ENCODE measurements around the gene C12orf75.

Gene C12orf75

GRCh38 chr12:105355752-105356151 is 25.3 kb downstream of the C12orf75 start:
- no peak for DNase-seq (ENCODE audit: low spot score)
- TF ChIP-seq, protein P1, sequence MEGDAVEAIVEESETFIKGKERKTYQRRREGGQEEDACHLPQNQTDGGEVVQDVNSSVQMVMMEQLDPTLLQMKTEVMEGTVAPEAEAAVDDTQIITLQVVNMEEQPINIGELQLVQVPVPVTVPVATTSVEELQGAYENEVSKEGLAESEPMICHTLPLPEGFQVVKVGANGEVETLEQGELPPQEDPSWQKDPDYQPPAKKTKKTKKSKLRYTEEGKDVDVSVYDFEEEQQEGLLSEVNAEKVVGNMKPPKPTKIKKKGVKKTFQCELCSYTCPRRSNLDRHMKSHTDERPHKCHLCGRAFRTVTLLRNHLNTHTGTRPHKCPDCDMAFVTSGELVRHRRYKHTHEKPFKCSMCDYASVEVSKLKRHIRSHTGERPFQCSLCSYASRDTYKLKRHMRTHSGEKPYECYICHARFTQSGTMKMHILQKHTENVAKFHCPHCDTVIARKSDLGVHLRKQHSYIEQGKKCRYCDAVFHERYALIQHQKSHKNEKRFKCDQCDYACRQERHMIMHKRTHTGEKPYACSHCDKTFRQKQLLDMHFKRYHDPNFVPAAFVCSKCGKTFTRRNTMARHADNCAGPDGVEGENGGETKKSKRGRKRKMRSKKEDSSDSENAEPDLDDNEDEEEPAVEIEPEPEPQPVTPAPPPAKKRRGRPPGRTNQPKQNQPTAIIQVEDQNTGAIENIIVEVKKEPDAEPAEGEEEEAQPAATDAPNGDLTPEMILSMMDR (IDR thresholded peaks at IDR 0.05; ENCODE audit: borderline replicate concordance, control extremely low read depth, extremely low read depth, insufficient read depth, missing control alignments) = no peak
- in situ Hi-C loops (cut with MboI; ENCODE audit: low sequenced_read_pairs, unreplicated experiment) = no loop called here

- in situ Hi-C loops (cut with MboI; ENCODE audit: low sequenced_read_pairs, unreplicated experiment) = no loop called here
- DNase-seq (ENCODE audit: low spot score) = peak; percentile 48
- TF ChIP-seq, protein P1 (IDR thresholded peaks at IDR 0.05; ENCODE audit: borderline replicate concordance, control extremely low read depth, extremely low read depth, insufficient read depth, missing control alignments) = no peak
These were observed 26.7 kb downstream of the C12orf75 start for GRCh38 chr12:105357162-105357691.

DNA sequence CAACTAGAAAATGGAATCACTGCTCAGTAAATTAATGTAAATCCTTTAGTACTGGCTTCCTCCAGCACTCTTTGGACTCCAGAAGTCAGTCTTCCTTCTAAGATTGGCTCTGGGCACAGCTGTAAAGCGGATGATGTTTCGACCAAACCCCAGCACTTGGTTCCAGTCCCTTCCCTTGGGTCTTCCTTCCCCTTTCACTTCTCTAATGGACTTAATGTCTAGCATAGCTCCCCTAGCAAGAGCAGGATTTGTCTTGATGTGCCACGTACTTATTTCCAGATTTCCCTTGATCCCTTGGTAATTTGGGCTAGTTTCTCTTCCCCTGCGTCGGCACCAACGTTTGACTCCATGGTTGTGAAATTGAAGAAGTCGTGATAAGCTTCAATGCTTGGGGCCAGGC is 28.3 kb downstream of the C12orf75 start:
- TF ChIP-seq, protein P1 (IDR thresholded peaks at IDR 0.05; ENCODE audit: borderline replicate concordance, control extremely low read depth, extremely low read depth, insufficient read depth, missing control alignments) = no peak
- peak; percentile 34 for DNase-seq (ENCODE audit: low spot score)
- in situ Hi-C loops (cut with MboI; ENCODE audit: low sequenced_read_pairs, unreplicated experiment) = no loop called here

GRCh38 chr12:105359856-105360255 is 29.4 kb downstream of the C12orf75 start:
- TF ChIP-seq, protein P1 (IDR thresholded peaks at IDR 0.05; ENCODE audit: borderline replicate concordance, control extremely low read depth, extremely low read depth, insufficient read depth, missing control alignments) = no peak
- DNase-seq (ENCODE audit: low spot score) = no peak
- in situ Hi-C loops (cut with MboI; ENCODE audit: low sequenced_read_pairs, unreplicated experiment) = no loop called here

DNA sequence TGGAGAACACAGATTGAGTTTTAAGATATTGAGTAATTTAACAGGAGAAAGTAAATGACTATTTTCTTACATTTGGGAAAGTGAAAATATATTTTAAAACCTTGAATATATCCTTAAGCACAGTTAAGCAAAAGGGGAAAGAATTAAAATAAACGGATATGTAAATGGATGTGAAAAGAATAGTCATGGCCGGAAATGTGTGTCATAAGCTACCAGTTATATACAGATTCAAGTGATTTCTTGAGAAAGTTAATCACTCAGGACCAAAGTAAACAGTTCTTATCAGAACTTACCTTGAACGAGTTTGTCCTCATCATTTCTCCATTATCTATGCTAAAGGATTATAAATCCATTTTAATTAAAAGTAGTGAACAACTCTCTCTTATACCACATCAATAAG is 33.4 kb downstream of the C12orf75 start:
- DNase-seq (ENCODE audit: low spot score) = no peak
- in situ Hi-C loops (cut with MboI; ENCODE audit: low sequenced_read_pairs, unreplicated experiment) = no loop called here
- TF ChIP-seq, protein P1 (IDR thresholded peaks at IDR 0.05; ENCODE audit: borderline replicate concordance, control extremely low read depth, extremely low read depth, insufficient read depth, missing control alignments) = no peak

DNA sequence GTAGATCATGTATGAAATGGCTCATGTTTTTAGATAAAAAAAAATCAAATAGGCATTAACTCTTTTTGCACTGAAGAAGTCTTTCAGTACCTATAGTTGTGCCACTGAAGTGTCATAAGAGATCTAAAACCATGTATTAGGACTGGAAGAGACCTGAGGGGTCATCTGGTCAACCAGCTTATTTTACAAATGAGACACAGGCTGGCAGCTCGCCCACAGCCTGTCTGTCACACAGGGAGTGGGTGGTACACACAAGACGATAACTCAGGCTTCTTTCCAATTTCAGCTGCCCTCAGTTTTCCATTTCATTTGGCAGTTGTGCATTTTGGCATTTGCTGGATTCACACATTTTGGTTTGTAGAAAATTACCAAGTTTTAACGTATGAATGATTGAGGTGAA is 34.7 kb downstream of the C12orf75 start:
- TF ChIP-seq, protein P1 (IDR thresholded peaks at IDR 0.05; ENCODE audit: borderline replicate concordance, control extremely low read depth, extremely low read depth, insufficient read depth, missing control alignments) = no peak
- no peak for DNase-seq (ENCODE audit: low spot score)
- in situ Hi-C loops (cut with MboI; ENCODE audit: low sequenced_read_pairs, unreplicated experiment) = no loop called here
